Myocyte (in vitro differentiated cells): ENCODE results near the gene CFAP410. TPM values are rescaled to one million over a fixed set of nuclear protein-coding genes. Genes with fewer than 3 reads are reported as not detected.
"Not testable (repeated sequence)": the region's sequence is repeated elsewhere in the genome, so short reads cannot be mapped to it uniquely, and the experiment has no call there.

ENCODE experiments used
- DNase-seq: peaks from one replicate; pipeline ENCODE4 v3.0.0-alpha.2; 2012; ENCODE audit warnings: low read depth
- total RNA-seq: library from RNA; depleted of rRNA; stranded (reverse); fragments of >200 nt; gene quantifications from 2 replicates; pipeline ENCODE4 v1.2.3, GENCODE V29; 2014

Gene CFAP410
- total RNA-seq, 1 donor from 2014 or later = 28.1 TPM

- DNase-seq = no peak
Measured at GRCh38 chr21:44288251-44289110, 50.7 kb downstream of the CFAP410 start.

DNA sequence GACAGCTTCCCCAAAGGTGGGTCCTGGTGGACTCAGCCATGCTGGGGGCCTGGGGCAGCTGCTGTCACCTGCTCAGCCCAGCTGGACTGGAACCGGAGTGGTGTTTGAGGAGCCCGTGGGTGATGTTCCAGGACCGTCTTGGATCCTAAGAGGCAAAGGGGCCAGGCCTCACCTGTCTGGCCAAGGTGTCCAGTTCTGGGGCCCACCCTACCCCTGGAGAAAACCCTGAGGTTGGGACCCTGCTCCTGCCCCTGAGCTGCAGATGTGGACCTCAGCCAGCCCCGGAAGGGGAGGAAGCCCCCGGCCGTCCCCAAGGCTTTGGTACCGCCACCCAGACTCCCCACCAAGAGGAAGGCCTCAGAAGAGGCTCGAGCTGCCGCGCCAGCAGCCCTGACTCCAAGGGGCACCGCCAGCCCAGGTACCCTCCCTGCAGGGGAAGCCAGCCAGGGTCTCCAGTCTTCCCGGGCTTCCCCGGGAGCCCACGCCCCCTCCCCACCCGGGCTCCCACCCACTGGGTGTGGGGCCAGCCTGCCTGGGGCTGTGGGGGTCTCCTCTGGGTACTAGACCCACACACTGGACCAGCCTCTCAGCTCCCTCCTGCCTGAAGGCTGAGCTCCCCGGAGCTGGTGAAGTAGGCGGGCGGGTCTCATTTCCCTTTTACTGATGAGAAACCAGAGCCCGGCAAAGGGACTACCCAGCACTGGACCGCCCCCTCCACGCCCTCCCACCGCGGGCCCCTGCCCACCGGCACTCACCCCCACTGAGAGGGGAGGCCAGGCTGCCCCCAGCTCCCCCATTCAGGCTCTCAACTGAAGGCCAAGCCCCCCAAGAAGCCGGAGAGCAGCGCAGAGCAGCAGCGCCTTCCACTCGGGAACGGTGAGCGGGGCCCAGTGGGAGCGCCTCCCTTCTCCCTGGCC is 52.2 kb downstream of the CFAP410 start:
- DNase-seq = no peak

DNA sequence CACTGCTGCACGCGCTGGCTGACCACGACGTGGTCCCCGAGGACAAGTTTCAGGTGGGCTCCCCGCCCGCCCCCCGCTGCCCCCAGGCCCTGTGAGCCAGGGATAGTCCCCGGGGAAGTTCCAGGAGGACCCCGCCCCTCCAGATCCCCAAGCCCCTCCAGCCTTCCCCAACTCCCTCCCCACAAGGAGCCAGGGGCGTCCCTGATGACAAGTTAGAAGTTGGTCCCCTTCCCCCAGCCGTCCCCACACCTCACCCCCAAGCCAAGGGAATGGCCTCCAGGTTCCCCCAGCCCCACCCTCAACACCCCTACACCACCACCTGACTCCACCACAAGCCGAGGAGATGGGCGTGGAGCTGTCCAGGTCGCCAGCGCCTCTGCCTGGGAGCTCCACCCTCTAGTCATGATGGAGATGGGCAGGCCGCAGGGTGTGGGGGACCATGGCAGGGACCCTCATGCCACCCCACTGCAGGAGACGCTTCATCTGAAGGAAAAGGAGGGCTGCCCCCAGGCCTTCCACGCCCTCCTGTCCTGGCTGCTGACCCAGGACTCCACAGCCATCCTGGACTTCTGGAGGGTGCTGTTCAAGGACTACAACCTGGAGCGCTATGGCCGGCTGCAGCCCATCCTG is 53.0 kb downstream of the CFAP410 start:
- no peak for DNase-seq

DNA sequence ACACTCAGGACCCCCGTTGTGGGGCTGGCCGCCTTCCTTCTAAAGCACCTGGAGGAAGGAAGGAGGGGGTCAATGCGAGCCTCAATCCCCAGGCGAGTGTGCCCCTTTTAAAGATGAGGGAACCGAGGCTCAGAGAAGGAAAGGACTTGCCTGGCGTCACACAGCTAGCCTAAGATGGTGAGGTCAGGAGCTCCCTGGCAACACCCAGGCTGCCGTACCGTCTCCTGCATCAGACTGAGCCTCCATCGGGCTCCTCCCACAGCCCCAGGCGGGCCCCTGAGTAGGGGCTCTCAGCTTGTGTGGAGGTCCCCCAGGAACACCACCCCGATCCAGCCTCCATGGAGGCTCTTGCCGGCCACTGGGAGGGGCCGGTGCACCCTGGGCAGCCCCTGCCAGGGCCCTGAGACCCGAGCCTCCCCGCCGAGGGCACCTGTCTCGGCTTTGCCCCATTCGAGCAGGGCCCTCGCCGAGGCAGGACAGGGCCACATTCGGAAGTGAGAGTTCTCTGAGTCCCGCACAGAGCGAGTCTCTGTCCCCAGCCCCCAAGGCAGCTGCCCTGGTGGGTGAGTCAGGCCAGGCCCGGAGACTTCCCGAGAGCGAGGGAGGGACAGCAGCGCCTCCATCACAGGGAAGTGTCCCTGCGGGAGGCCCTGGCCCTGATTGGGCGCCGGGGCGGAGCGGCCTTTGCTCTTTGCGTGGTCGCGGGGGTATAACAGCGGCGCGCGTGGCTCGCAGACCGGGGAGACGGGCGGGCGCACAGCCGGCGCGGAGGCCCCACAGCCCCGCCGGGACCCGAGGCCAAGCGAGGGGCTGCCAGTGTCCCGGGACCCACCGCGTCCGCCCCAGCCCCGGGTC is 53.8 kb downstream of the CFAP410 start, which contains the start of gene AIRE:
AIRE (plus strand) TSS at position 739 of the 855 bp plus-strand sequence. CDS start 131 bp downstream, outside the sequence.
- peak; percentile 80 for DNase-seq

DNA sequence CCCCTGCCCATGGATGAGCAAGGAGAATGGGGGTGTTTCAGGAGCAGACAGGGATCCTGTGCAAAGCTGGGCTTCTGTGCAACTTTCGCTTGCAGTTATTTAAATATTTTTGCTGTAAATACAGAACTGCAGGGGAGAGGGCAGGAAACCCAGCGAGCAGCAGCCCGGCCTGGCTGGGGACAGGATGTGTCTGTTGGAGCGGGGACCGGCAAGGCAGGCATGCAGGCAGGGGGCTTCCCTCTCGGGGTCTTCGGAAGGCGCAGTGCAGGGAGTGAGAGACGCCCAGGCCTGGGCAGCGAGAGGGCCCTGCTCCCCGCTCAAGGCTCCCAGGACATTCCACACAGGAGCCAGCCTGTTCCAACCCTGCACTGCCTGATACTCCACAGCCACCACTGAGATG is 55.2 kb downstream of the CFAP410 start:
- no peak for DNase-seq

DNA sequence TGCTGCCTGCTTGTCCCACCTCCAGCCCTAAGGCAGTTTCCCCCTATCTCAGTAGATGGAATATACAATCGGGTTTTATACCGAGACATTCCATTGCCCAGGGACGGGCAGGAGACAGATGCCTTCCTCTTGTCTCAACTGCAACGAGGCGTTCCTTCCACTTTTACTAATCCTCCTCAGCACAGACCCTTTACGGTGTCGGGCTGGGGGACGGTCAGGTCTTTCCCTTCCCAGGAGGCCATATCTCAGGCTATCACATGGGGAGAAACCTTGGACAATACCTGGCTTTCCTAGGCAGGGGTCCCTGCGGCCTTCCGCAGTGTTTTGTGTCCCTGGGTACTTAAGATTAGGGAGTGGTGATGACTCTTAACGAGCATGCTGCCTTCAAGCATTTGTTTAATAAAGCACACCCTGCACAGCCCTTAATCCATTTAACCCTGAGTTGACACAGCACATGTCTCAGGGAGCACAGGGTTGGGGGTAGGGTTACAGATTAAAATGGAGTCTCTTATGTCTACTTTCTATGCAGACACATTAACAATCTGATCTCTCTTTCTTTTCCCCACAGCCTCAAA is 55.9 kb downstream of the CFAP410 start:
- not testable (repeated sequence) for DNase-seq

DNA sequence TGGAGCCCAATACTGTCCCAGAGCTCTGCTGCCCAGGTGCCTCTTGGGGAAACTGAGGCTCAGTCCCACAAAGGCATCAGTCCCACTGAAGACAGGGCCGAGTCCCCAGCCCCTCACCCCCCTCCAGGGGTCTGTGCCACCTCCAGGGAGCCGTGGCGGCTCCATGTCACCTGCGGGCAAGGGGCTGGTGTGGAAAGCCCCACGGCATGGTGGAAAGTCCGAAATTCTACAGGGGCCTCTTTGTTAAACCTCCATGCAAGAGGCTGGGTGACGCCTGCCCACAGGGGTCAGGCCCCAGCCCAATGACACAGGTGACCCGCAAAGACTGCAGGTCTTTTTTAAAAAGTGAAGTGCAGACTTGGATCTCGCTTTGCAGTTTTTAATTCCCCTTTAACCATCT is 56.8 kb downstream of the CFAP410 start:
- DNase-seq = no peak

DNA sequence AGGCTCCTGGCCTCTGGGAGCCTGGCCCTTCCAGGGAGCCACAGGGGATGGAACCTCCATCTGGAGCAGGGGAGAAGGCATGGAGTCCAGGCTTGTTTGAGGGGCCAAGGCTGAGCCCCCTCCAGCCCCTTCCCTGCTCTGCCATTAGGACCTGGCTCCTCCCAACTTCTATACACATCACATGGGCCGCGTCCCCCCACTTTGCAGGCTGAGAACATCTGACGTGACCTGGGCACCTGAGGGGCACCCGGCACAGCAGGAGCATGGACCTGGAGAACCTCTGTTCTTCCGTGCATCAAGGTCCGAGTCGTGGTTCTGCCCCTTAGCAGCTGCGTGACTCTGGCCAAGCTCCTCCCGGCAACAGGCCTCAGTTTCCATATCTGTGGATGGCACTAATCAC is 57.4 kb downstream of the CFAP410 start:
- DNase-seq = no peak

DNA sequence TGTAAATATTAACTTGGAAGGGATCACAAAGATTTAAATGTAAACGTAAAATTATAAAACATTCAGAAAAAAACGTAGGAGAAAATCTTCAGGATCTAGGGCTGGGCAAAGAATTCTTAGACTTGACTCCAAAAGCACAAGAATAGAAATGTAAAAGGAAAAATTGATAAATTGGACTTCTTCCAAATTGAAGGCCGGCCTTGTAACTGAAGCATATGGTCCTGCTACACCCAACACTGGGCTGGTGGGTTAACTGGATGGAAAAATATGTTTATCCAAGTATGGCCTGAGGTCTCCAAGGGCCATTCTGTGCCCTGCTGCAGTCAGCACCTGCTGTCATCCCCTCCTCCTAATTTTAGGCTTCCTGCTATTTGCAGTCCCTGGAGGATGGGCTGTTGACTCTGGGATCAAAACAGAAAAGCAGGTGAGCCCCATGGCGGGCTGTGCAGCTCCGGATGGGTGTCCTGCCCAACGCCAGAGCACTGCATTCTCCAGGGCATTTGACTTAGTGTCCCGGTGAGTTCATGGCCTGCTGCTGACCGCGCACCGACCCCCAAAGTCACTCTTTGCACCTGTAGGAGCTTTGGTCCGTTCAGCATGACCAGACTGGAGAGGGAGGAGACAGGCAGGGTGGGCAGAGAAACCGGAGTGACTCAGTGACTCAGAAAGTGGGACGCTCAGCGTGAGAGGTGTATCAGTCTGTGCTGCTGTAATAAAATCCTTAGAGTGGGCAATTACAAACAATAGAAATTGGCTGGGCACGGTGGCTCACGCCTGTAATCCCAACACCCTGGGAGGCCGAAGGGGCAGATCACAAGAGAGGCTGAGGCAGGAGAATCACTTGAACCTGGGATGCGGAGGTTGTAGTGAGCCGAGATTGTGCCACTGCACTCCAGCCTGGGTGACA is 59.6 kb downstream of the CFAP410 start:
- peak; percentile 61 for DNase-seq

Other genes with a start within 250 kb of the CFAP410 start
- gene PWP2, start 232.0 kb downstream of the CFAP410 start, total RNA-seq = 22.6 and 28.4 TPM in 2 replicates
- 78.4 and 90.2 TPM in 2 replicates for gene GATD3, start 205.7 kb downstream of the CFAP410 start, total RNA-seq
- gene ICOSLG, start 98.4 kb downstream of the CFAP410 start, total RNA-seq = 4.1 and 7.4 TPM in 2 replicates
- not detected in 2 replicates for gene DNMT3L, start 77.5 kb downstream of the CFAP410 start, total RNA-seq
- gene AIRE, start 53.5 kb downstream of the CFAP410 start, total RNA-seq = 9.7 and 21.4 TPM in 2 replicates
- 186 and 244 TPM in 2 replicates for gene PFKL, start 39.3 kb downstream of the CFAP410 start, total RNA-seq
- not detected in 2 replicates for gene TRPM2, start 14.2 kb upstream of the CFAP410 start, total RNA-seq
- gene LRRC3, start 116.1 kb upstream of the CFAP410 start, total RNA-seq = not detected in 2 replicates
- gene KRTAP10-1, start 200.8 kb upstream of the CFAP410 start, total RNA-seq = not detected in 2 replicates
- gene KRTAP10-2, start 212.1 kb upstream of the CFAP410 start, total RNA-seq = not detected in 2 replicates
- gene KRTAP10-3, start 219.4 kb upstream of the CFAP410 start, total RNA-seq = not detected in 2 replicates
- gene KRTAP10-4, start 234.3 kb upstream of the CFAP410 start, total RNA-seq = not detected in 2 replicates
- gene KRTAP10-5, start 241.2 kb upstream of the CFAP410 start, total RNA-seq = not detected in 2 replicates